Measurements from ENCODE around the gene KATNAL2.

The KATNAL2 gene

GRCh38 chr18:47150824-47151366, 233.5 kb downstream of the KATNAL2 start:
- in situ Hi-C loops (cut with MboI; ENCODE audit: low pct_unique_long_range_greater_than_20kb, low sequenced_read_pairs): no loop called here
- no peak for DNase-seq

- in situ Hi-C loops (cut with MboI; ENCODE audit: low pct_unique_long_range_greater_than_20kb, low sequenced_read_pairs): no loop called here
- DNase-seq: peak; percentile 7
Measured at GRCh38 chr18:47151439-47151838, 234.0 kb downstream of the KATNAL2 start.

All from KBM-7 (cell line).